ENCODE results near the gene ASB9. TPM values are rescaled to one million over a fixed set of nuclear protein-coding genes. Genes with fewer than 3 reads are reported as not detected.

The ASB9 gene
- total RNA-seq, 1 donor = 0.18 TPM

- DNase-seq (ENCODE audit: low read depth) = no peak
- H3K4me3 ChIP-seq (ENCODE audit: low read depth, low read length) = no peak overlapping the region
- TF ChIP-seq, protein P1, sequence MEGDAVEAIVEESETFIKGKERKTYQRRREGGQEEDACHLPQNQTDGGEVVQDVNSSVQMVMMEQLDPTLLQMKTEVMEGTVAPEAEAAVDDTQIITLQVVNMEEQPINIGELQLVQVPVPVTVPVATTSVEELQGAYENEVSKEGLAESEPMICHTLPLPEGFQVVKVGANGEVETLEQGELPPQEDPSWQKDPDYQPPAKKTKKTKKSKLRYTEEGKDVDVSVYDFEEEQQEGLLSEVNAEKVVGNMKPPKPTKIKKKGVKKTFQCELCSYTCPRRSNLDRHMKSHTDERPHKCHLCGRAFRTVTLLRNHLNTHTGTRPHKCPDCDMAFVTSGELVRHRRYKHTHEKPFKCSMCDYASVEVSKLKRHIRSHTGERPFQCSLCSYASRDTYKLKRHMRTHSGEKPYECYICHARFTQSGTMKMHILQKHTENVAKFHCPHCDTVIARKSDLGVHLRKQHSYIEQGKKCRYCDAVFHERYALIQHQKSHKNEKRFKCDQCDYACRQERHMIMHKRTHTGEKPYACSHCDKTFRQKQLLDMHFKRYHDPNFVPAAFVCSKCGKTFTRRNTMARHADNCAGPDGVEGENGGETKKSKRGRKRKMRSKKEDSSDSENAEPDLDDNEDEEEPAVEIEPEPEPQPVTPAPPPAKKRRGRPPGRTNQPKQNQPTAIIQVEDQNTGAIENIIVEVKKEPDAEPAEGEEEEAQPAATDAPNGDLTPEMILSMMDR (IDR thresholded peaks at IDR 0.05; ENCODE audit: insufficient read depth, low read length) = no peak
These were observed 36.4 kb downstream of the ASB9 start for GRCh38 chrX:15233416-15234015.

- no peak for DNase-seq (ENCODE audit: low read depth)
- TF ChIP-seq, protein P1 (IDR thresholded peaks at IDR 0.05; ENCODE audit: insufficient read depth, low read length) = no peak
These were observed 45.1 kb downstream of the ASB9 start for GRCh38 chrX:15224747-15225146.

DNA sequence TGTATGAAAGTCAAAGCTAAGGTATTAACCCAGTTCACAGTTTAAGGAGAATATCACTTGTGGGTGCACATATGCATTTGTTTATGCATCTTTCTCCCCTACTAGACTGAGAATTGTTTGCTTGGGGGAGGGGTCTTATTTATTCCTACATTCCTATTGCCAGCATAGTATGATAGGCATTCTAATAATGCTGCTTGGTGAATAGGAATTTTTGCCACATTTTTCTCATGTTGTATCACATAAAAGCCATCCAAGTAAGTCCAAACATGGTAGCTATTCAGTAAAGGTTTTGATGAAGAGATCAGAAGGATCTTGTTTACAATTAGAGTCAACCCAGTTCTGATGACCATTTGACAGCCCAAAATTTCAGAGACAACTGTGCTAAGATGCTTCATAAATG, 48.6 kb downstream of the ASB9 start:
- TF ChIP-seq, protein P1 (IDR thresholded peaks at IDR 0.05; ENCODE audit: insufficient read depth, low read length) = no peak
- no peak overlapping the region for H3K4me3 ChIP-seq (ENCODE audit: low read depth, low read length)

More at GRCh38 chrX:15224747-15225146, 45.1 kb downstream of the ASB9 start:
- no peak overlapping the region for H3K4me3 ChIP-seq (ENCODE audit: low read depth, low read length)

GRCh38 chrX:15217161-15217560, 52.7 kb downstream of the ASB9 start:
- TF ChIP-seq, protein P1 (IDR thresholded peaks at IDR 0.05; ENCODE audit: insufficient read depth, low read length) = no peak
- H3K4me3 ChIP-seq (ENCODE audit: low read depth, low read length) = no peak overlapping the region
- DNase-seq (ENCODE audit: low read depth) = no peak

More for the DNA sequence above, 48.6 kb downstream of the ASB9 start:
- no peak for DNase-seq (ENCODE audit: low read depth)

DNA sequence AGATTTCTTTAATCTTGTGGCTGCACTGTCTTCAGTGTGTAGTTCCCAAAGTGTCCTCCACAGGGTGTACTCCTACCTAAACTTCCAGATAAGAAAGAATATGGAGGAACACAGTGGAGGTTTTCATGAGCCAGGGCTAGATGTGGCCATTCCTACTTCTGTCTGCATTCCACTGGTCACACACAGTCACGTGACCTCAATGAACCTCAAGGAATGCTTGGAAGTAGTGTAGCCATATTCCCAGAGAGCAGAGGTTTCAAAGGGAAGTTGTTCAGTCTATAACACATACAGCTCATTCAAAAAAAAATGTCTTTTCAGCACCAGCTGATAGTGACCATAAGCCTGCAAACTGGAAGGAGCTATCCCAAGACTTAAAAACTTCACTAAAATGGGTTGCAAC, 53.6 kb downstream of the ASB9 start:
- no peak overlapping the region for H3K4me3 ChIP-seq (ENCODE audit: low read depth, low read length)
- no peak for DNase-seq (ENCODE audit: low read depth)
- TF ChIP-seq, protein P1 (IDR thresholded peaks at IDR 0.05; ENCODE audit: insufficient read depth, low read length) = no peak

DNA sequence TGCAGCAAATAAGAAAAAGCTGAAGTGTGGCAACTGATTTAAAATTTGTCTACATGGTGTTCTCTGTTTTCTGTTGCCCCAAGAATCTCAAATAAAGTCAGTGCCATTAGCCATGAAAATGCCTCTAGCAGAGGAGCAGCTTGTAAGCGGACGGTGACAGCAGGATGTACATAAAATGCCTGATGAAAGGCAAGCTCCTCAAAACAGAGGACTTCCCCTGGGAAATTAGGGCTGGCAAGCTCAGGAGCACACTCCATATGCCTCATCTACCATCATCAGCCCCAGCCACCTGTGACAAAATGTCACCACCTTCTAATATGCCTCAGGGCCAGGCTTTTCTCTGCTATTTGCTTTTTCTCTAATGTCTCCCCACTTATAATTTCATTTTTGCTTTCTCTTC, 54.5 kb downstream of the ASB9 start:
- DNase-seq (ENCODE audit: low read depth) = no peak
- TF ChIP-seq, protein P1 (IDR thresholded peaks at IDR 0.05; ENCODE audit: insufficient read depth, low read length) = no peak
- no peak overlapping the region for H3K4me3 ChIP-seq (ENCODE audit: low read depth, low read length)

- no peak for DNase-seq (ENCODE audit: low read depth)
- TF ChIP-seq, protein P1 (IDR thresholded peaks at IDR 0.05; ENCODE audit: insufficient read depth, low read length) = no peak
- no peak overlapping the region for H3K4me3 ChIP-seq (ENCODE audit: low read depth, low read length)
These were observed 55.3 kb downstream of the ASB9 start for GRCh38 chrX:15214588-15214987.
